Liver (tissue), 9 donors: Measurements from ENCODE around the gene KRT80. TPM values are rescaled to one million over a fixed set of nuclear protein-coding genes. Genes with fewer than 3 reads are reported as not detected.

ENCODE experiments used
- DNase-seq: peaks from one replicate; pipeline ENCODE4 v3.0.0-alpha.2; 2017; ENCODE audit warnings: low spot score
- H3K27ac ChIP-seq, 2 donors: one replicate each; pipeline ENCODE4 v1.7.0; 2013; ENCODE audit warnings: inconsistent platforms in 2 of 2, low read length in 2 of 2, control low read depth in 1 of 2, low read depth in 1 of 2, mild to moderate bottlenecking in 1 of 2
- H3K27me3 ChIP-seq, 4 donors: one replicate each; pipeline versions ENCODE4 v1.6.1 to v1.7.0; 2013; ENCODE audit warnings: low read length in 3 of 4, inconsistent platforms in 1 of 4, mild to moderate bottlenecking in 1 of 4, moderate library complexity in 1 of 4; ENCODE audit not compliant: control insufficient read depth in 4 of 4, insufficient read depth in 4 of 4
- H3K36me3 ChIP-seq, 4 donors: one replicate each; pipeline versions ENCODE4 v1.6.1 to v1.7.0; 2013; ENCODE audit warnings: low read length in 3 of 4, mild to moderate bottlenecking in 3 of 4, low read depth in 1 of 4, moderate library complexity in 1 of 4; ENCODE audit not compliant: control insufficient read depth in 4 of 4, insufficient read depth in 3 of 4
- H3K4me1 ChIP-seq, 4 donors: one replicate each; pipeline versions ENCODE4 v1.6.1 to v1.7.0; 2013; ENCODE audit warnings: low read length in 3 of 4, mild to moderate bottlenecking in 3 of 4, moderate library complexity in 1 of 4; ENCODE audit not compliant: control insufficient read depth in 4 of 4, insufficient read depth in 4 of 4
- H3K4me3 ChIP-seq, 3 donors: one replicate each; pipeline versions ENCODE4 v1.6.1 to v1.7.0; 2013; ENCODE audit warnings: low read length in 3 of 3, control low read depth in 1 of 3, low read depth in 1 of 3, mild to moderate bottlenecking in 1 of 3
- H3K9ac ChIP-seq, 2 donors: one replicate each; pipeline ENCODE4 v1.7.0; 2013; ENCODE audit warnings: low read length in 2 of 2, mild to moderate bottlenecking in 2 of 2, moderate library complexity in 2 of 2, control low read depth in 1 of 2, low read depth in 1 of 2
- H3K9me3 ChIP-seq, 4 donors: one replicate each; pipeline versions ENCODE4 v1.6.1 to v1.7.0; 2013; ENCODE audit warnings: low read length in 3 of 4; ENCODE audit not compliant: control insufficient read depth in 4 of 4
- ATF3 ChIP-seq: IDR thresholded peaks from 2 replicates; pipeline ENCODE4 v1.6.1; 2016; ENCODE audit warnings: antibody characterized with exemption
- EGR1 ChIP-seq, 2 donors: IDR thresholded peaks; 2 replicates each; pipeline ENCODE4 v1.6.1; 2016 to 2018; ENCODE audit warnings: antibody characterized with exemption in 2 of 2, low read depth in 2 of 2
- FOXA1 ChIP-seq: IDR thresholded peaks from 2 replicates; pipeline ENCODE4 v1.6.1; 2016; ENCODE audit warnings: antibody characterized with exemption
- FOXA2 ChIP-seq: IDR thresholded peaks from 2 replicates; pipeline ENCODE4 v1.6.1; 2016; ENCODE audit warnings: antibody characterized with exemption
- GABPA ChIP-seq, 2 donors: IDR thresholded peaks in 1 of 2; conservative IDR thresholded peaks in 1 of 2; 2 replicates each; pipeline ENCODE4 v1.6.1; 2016; ENCODE audit warnings: antibody characterized with exemption in 2 of 2, mild to moderate bottlenecking in 1 of 2, moderate library complexity in 1 of 2
- HNF4A ChIP-seq, 2 donors: conservative IDR thresholded peaks; 2 replicates each; pipeline ENCODE4 v1.6.1; 2016; ENCODE audit warnings: antibody characterized with exemption in 2 of 2, mild to moderate bottlenecking in 2 of 2
- HNF4G ChIP-seq: IDR thresholded peaks from 2 replicates; pipeline ENCODE4 v1.6.1; 2016; ENCODE audit warnings: antibody characterized with exemption
- JUND ChIP-seq, 2 donors: IDR thresholded peaks; 2 replicates each; pipeline ENCODE4 v1.6.1; 2016; ENCODE audit warnings: antibody characterized with exemption in 2 of 2
- MAX ChIP-seq: IDR thresholded peaks from 2 replicates; pipeline ENCODE4 v1.6.1; 2016; ENCODE audit warnings: antibody characterized with exemption
- NR2F2 ChIP-seq: IDR thresholded peaks from 2 replicates; pipeline ENCODE4 v1.6.1; 2016; ENCODE audit warnings: antibody characterized with exemption
- RAD21 ChIP-seq, 2 donors: IDR thresholded peaks; 2 replicates each; pipeline ENCODE4 v1.6.1; 2016; ENCODE audit warnings: antibody characterized with exemption in 2 of 2, mild to moderate bottlenecking in 2 of 2
- REST ChIP-seq: IDR thresholded peaks from 2 replicates; pipeline ENCODE4 v1.6.1; 2016; ENCODE audit warnings: antibody characterized with exemption, mild to moderate bottlenecking
- RXRA ChIP-seq, 2 donors: IDR thresholded peaks; 2 replicates each; pipeline ENCODE4 v1.6.1; 2017 to 2018; ENCODE audit warnings: antibody characterized with exemption in 2 of 2, mild to moderate bottlenecking in 1 of 2
- SP1 ChIP-seq: IDR thresholded peaks from 2 replicates; pipeline ENCODE4 v1.6.1; 2018; ENCODE audit warnings: antibody characterized with exemption, mild to moderate bottlenecking
- TAF1 ChIP-seq: conservative IDR thresholded peaks from 2 replicates; pipeline ENCODE4 v1.6.1; 2016; ENCODE audit warnings: antibody characterized with exemption, mild to moderate bottlenecking
- YY1 ChIP-seq: IDR thresholded peaks from 2 replicates; pipeline ENCODE4 v1.6.1; 2016; ENCODE audit warnings: antibody characterized with exemption, mild to moderate bottlenecking
- ZBTB33 ChIP-seq: IDR thresholded peaks from 2 replicates; pipeline ENCODE4 v1.6.1; 2016; ENCODE audit warnings: antibody characterized with exemption
- WGBS: extraction: QIAGEN DNeasy Blood & Tissue Kit; methylation state at CpG from one replicate; pipeline ENCODE4 v1.1.7; 2013; 5-methylcytosine and 5-hydroxymethylcytosine counted together
- polyA plus RNA-seq, 2 donors: library from polyadenylated mRNA; stranded (reverse) in 1 of 2; unstranded in 1 of 2; fragments of 200-250 nt in 1 of 2; fragments of >200 nt in 1 of 2; fragmentation: Nextera tagmentation in 1 of 2; extraction: Ambion mirVana in 1 of 2; gene quantifications; one replicate each; pipeline versions ENCODE4 v1.2.1 to v1.2.3, GENCODE V29; 2013 to 2015
- total RNA-seq, 2 donors: library from RNA; depleted of rRNA; stranded (reverse); fragments of >200 nt; gene quantifications; one replicate each; pipeline ENCODE4 v1.2.3, GENCODE V29; 2014
- TF ChIP-seq, protein P1 (sequence below): fragments of 150-350 bp; IDR thresholded peaks from 2 replicates; pipeline ENCODE4 v1.5.1; 2017; ENCODE audit warnings: improper control_type of control experiment, low read depth, low read length; ENCODE audit not compliant: missing input control
- donor health status: healthy.
- donor health status: healthy.
- donor health status: healthy.
- donor health status: healthy.
- donor health status: healthy.

KRT80 gene
- total and polyA plus RNA-seq, 4 donors: 0.04 to 0.12 (median 0.07) TPM

GRCh38 chr12:52187206-52187605 is 4.6 kb downstream of the KRT80 start:
- no peak for TF ChIP-seq JUND (IDR thresholded peaks at IDR 0.05)
- no peak for TF ChIP-seq RAD21 (IDR thresholded peaks at IDR 0.05)
- TF ChIP-seq ATF3: no peak
- TF ChIP-seq MAX: no peak
- no peak for TF ChIP-seq SP1
- no peak for TF ChIP-seq TAF1
- no peak for TF ChIP-seq NR2F2
- no peak for TF ChIP-seq YY1
- TF ChIP-seq EGR1 (IDR thresholded peaks at IDR 0.05; ENCODE audit: low read depth in 2 of 2): no peak
- TF ChIP-seq ZBTB33: no peak
- DNase-seq: no peak
- no peaks in the 10 kb centered on the region for H3K27me3 ChIP-seq
- no peaks in the 10 kb centered on the region for H3K9me3 ChIP-seq
- no peak overlapping the region for H3K4me3 ChIP-seq
- H3K9ac ChIP-seq: no peak overlapping the region
- WGBS: 91% methylated on average over 11 of the region's 11 CpGs
- H3K4me1 ChIP-seq: peaks cover 0 to 2% (median under 1%) of the 10 kb centered on the region in 4 donors
- no peaks in the 10 kb centered on the region for H3K36me3 ChIP-seq
- no peak overlapping the region for H3K27ac ChIP-seq

DNA sequence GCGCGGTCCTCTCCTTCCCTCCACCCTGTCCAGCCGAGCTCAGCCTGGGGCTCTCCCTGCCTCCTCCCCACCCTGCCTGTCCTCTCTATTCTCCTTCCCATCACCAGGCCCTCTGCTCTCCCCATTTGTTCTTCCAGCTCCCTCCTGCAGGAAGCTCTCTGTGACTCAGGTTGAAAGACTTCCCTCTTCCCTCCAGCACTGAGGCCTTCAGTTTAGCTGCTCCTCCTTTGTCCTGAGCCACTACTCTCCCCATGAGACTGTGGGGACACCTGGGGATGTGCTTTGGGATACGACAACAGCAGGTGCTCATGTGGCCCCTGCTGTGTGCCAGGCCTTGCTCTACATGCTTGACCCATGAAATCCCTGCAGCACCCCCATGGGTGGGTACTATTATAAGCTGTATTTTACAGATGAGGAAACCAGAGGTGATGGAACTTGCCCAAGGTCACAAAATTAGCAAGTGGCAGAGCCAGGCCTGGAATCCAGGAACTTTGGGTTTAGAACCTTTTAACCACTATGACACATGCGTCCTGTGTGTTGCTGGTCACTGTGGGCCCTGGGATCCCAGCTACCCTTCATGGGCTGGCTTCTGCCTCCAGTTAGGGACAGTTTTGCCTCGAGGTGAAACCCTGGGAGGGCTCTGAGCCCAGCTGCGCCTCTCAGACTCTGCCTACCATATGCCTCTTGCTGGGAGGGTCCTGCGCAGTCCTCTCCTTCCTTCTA is 5.5 kb downstream of the KRT80 start:
- no peak overlapping the region for H3K4me3 ChIP-seq
- no peak for DNase-seq
- H3K9ac ChIP-seq: no peak overlapping the region
- H3K9me3 ChIP-seq: no peaks in the 10 kb centered on the region
- H3K4me1 ChIP-seq: no peaks in the 10 kb centered on the region
- TF ChIP-seq, protein P1, sequence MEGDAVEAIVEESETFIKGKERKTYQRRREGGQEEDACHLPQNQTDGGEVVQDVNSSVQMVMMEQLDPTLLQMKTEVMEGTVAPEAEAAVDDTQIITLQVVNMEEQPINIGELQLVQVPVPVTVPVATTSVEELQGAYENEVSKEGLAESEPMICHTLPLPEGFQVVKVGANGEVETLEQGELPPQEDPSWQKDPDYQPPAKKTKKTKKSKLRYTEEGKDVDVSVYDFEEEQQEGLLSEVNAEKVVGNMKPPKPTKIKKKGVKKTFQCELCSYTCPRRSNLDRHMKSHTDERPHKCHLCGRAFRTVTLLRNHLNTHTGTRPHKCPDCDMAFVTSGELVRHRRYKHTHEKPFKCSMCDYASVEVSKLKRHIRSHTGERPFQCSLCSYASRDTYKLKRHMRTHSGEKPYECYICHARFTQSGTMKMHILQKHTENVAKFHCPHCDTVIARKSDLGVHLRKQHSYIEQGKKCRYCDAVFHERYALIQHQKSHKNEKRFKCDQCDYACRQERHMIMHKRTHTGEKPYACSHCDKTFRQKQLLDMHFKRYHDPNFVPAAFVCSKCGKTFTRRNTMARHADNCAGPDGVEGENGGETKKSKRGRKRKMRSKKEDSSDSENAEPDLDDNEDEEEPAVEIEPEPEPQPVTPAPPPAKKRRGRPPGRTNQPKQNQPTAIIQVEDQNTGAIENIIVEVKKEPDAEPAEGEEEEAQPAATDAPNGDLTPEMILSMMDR: no peak
- TF ChIP-seq REST (no peak), JUND (IDR thresholded peaks at IDR 0.05) (no peak), RXRA (IDR thresholded peaks at IDR 0.05) (no peak), FOXA2 (no peak), HNF4G (no peak), RAD21 (IDR thresholded peaks at IDR 0.05) (no peak), GABPA (IDR thresholded peaks at IDR 0.05 in 1 of 2, conservative IDR thresholded peaks at IDR 0.05 in 1 of 2) (no peak), SP1 (no peak), FOXA1 (no peak), HNF4A (conservative IDR thresholded peaks at IDR 0.05) (no peak), YY1 (no peak), ZBTB33 (no peak), MAX (no peak)
- H3K27ac ChIP-seq: no peak overlapping the region
- 87% methylated on average over 8 of the region's 8 CpGs for WGBS
- H3K36me3 ChIP-seq: no peaks in the 10 kb centered on the region
- no peaks in the 10 kb centered on the region for H3K27me3 ChIP-seq
